HG03175 (cell line): Measurements from ENCODE around the gene RASA3.

Source experiments
- ATAC-seq: cut with Tn5 transposase; IDR thresholded peaks from one replicate; pipeline ENCODE4 v1.9.1; 2021; ENCODE audit warnings: mild to moderate bottlenecking, moderate library complexity; ENCODE audit not compliant: unreplicated experiment

RASA3 gene

GRCh38 chr13:113962386-113962785 is 170.0 kb downstream of the RASA3 start:
- ATAC-seq = no peak

- ATAC-seq = no peak
Measured at GRCh38 chr13:113960276-113960948, 172.0 kb downstream of the RASA3 start.

- no peak for ATAC-seq
Measured at GRCh38 chr13:113959198-113959597, 173.2 kb downstream of the RASA3 start.

- no peak for ATAC-seq
Measured at GRCh38 chr13:113958373-113958772, 174.1 kb downstream of the RASA3 start.

- ATAC-seq = no peak
Measured at GRCh38 chr13:113956571-113956970, 175.9 kb downstream of the RASA3 start.

GRCh38 chr13:113955691-113956090 is 176.7 kb downstream of the RASA3 start:
- no peak for ATAC-seq

GRCh38 chr13:113955235-113955634 is 177.2 kb downstream of the RASA3 start:
- ATAC-seq = no peak

- no peak for ATAC-seq
Measured at GRCh38 chr13:113954046-113954835, 178.2 kb downstream of the RASA3 start.

- no peak for ATAC-seq
Measured at GRCh38 chr13:113953561-113953960, 178.9 kb downstream of the RASA3 start.

GRCh38 chr13:113952983-113953520 is 179.4 kb downstream of the RASA3 start:
- no peak for ATAC-seq

- no peak for ATAC-seq
Measured at GRCh38 chr13:113952151-113952982, 180.1 kb downstream of the RASA3 start.

- peak; percentile 73 for ATAC-seq
Measured at GRCh38 chr13:113951246-113951999, 181.0 kb downstream of the RASA3 start.

GRCh38 chr13:113950451-113951245 is 181.8 kb downstream of the RASA3 start:
- ATAC-seq = peak; percentile 10

- no peak for ATAC-seq
Measured at GRCh38 chr13:113949546-113949945, 182.9 kb downstream of the RASA3 start.

- ATAC-seq = no peak
Measured at GRCh38 chr13:113948034-113948742, 184.2 kb downstream of the RASA3 start.

- ATAC-seq = no peak
Measured at GRCh38 chr13:113947311-113948033, 185.0 kb downstream of the RASA3 start.

GRCh38 chr13:113946409-113947181 is 185.8 kb downstream of the RASA3 start:
- no peak for ATAC-seq
